Large intestine (tissue), 3 donors: ENCODE results near the gene PDE3A. TPM values are rescaled to one million over a fixed set of nuclear protein-coding genes. Genes with fewer than 3 reads are reported as not detected.

ENCODE experiments used
- DNase-seq, 2 donors: peaks; one replicate each; pipeline versions ENCODE4 v3.0.0 to v3.0.0-alpha.2; 2013
- H3K27ac ChIP-seq: one replicate; pipeline ENCODE4 v1.5.1; 2013; ENCODE audit warnings: low read length
- H3K27me3 ChIP-seq: 2 replicates; pipeline ENCODE4 v1.6.1; 2013; ENCODE audit warnings: low read length; ENCODE audit not compliant: control insufficient read depth, insufficient read depth
- H3K36me3 ChIP-seq: 2 replicates; pipeline ENCODE4 v1.6.1; 2013; ENCODE audit warnings: low read length; ENCODE audit not compliant: control insufficient read depth, insufficient read depth
- H3K4me1 ChIP-seq: one replicate; pipeline ENCODE4 v1.6.1; 2013; ENCODE audit warnings: low read length; ENCODE audit not compliant: control insufficient read depth, insufficient read depth
- H3K4me3 ChIP-seq: one replicate; pipeline ENCODE4 v1.5.1; 2013; ENCODE audit warnings: low read length
- H3K9me3 ChIP-seq: one replicate; pipeline ENCODE4 v1.6.1; 2013; ENCODE audit warnings: mild to moderate bottlenecking, low read depth, low read length, moderate library complexity; ENCODE audit not compliant: control insufficient read depth
- WGBS: methylation state at CpG from one replicate; pipeline ENCODE4 v1.1.5; 2013; ENCODE audit warnings: low lambda C conversion rate; ENCODE audit not compliant: insufficient coverage; 5-methylcytosine and 5-hydroxymethylcytosine counted together
- polyA plus RNA-seq: library from polyadenylated mRNA; unstranded; fragments of 120-200 nt; gene quantifications from one replicate; pipeline ENCODE4 v1.2.1, GENCODE V29; 2013

The PDE3A gene
- polyA plus RNA-seq, 1 donor, result 62.0 TPM

DNA sequence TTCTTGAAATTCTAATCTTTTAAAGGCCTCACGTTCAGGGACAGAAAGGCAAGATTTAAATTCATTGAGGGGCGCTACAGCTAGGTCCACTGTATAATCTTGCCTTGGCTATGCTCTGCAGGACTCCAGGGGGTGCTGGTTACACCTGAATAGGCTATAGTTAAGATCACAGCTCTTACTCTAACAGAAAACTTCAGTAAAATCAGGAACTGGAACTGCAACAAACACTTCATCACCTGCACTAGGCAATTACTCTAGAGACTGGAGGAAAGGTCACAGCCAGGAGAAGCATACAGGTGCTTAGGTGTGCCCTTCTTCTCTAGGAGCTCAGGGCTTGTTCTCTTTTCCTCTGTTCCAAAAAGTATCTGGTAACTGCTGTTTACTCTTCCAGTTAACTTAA is 347.7 kb downstream of the PDE3A start:
- DNase-seq, result peak in 1 of 2 donors; percentile 20
- WGBS, result no CpG with 5 or more reads among the region's 2 CpGs
- H3K9me3 ChIP-seq, result no peaks in the 10 kb centered on the region
- no peaks in the 10 kb centered on the region for H3K4me1 ChIP-seq
- no peaks in the 10 kb centered on the region for H3K27me3 ChIP-seq
- no peak overlapping the region for H3K27ac ChIP-seq
- H3K4me3 ChIP-seq, result no peak overlapping the region
- H3K36me3 ChIP-seq, result no peaks in the 10 kb centered on the region

DNA sequence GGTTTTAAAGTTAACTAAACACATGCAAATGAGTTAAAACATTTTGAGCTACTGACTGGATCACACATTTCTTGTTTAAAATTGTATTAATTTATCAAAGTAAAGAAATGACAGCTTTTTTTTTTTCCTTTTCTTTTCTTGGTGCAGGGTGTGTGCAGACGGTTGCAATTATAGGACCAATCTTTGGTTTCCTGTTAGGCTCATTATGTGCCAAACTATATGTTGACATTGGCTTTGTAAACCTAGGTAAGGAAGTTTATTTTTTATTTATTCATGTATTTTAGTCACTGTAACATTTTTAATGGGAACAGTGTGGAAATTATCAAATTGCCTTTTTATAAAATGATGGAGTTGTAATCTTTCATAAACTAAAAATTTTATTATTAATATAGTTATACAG is 348.6 kb downstream of the PDE3A start:
- no peaks in the 10 kb centered on the region for H3K27me3 ChIP-seq
- no peak overlapping the region for H3K4me3 ChIP-seq
- no peaks in the 10 kb centered on the region for H3K36me3 ChIP-seq
- H3K9me3 ChIP-seq, result no peaks in the 10 kb centered on the region
- no CpG with 5 or more reads among the region's 1 CpG for WGBS
- no peaks in the 10 kb centered on the region for H3K4me1 ChIP-seq
- no peak overlapping the region for H3K27ac ChIP-seq
- no peak for DNase-seq

DNA sequence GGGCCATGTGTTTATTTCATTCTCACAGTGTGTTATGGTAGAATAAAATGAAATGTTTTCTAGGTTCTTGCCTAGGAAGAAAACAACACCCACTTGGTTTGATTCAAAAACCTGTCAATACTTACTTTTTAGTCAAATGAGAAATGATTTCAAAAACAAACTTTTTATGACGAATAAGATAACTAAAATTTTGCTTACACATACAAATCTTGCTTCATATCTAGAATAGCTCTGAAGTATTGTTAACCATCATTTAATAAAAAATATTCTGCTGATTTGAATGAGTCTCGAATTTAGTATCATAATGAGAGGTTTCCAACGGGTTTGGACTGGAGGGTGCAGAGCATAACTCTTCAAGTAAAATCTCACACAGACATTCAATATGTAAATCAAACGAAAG is 350.0 kb downstream of the PDE3A start:
- 100% methylated on average over 1 of the region's 4 CpGs for WGBS

DNA sequence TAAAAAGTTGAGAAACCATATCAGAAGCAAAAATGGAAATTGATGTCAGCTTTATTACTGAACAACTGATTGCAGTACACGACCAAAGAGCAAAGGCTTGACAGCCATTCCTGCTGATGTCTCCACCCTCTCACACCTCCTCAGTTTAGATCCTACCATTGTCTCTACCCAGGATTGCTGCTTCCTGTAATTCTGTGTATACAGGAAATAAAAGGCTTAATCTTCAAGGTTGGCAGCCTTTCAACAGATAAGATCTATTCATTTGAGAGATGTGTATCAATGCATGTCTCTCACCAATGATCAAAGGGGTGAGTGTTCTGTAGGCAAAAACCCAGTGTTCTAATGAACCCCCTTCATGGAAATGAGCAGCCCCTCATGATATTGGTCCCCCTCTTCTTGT is 353.8 kb downstream of the PDE3A start:
- Histone ChIP-seq H3K27ac (no peak overlapping the region), H3K27me3 (no peaks in the 10 kb centered on the region), H3K36me3 (no peaks in the 10 kb centered on the region), H3K4me1 (no peaks in the 10 kb centered on the region), H3K9me3 (no peaks in the 10 kb centered on the region), H3K4me3 (no peak overlapping the region)
- WGBS, result no CpG with 5 or more reads among the region's 1 CpG
- no peak for DNase-seq

More for the DNA sequence above, 350.0 kb downstream of the PDE3A start:
- Histone ChIP-seq H3K27me3 (no peaks in the 10 kb centered on the region), H3K4me1 (no peaks in the 10 kb centered on the region), H3K9me3 (no peaks in the 10 kb centered on the region), H3K4me3 (no peak overlapping the region), H3K36me3 (no peaks in the 10 kb centered on the region), H3K27ac (no peak overlapping the region)
- no peak for DNase-seq

DNA sequence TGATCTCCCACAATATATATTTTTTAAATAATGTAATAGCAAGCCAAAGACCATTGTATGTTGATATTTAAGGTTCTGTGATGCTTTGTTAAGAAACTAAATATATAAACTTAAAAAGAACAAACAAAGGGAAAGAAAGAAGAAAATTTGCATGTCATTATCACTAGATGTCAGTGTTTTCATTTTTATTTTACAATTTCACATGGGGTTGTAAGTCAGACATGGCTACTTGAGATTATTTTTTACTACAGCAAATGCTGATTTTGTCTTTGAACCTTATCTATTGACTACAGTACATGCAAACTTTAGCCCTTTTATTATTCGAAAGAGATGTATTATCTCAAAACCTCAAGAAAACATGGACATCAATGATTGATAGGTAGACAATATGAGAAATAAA is 362.9 kb downstream of the PDE3A start:
- DNase-seq, result no peak
- H3K4me3 ChIP-seq, result no peak overlapping the region
- H3K27me3 ChIP-seq, result no peaks in the 10 kb centered on the region
- no peaks in the 10 kb centered on the region for H3K4me1 ChIP-seq
- H3K27ac ChIP-seq, result no peak overlapping the region
- no peaks in the 10 kb centered on the region for H3K36me3 ChIP-seq
- WGBS, result no CpG with 5 or more reads among the region's 1 CpG
- no peaks in the 10 kb centered on the region for H3K9me3 ChIP-seq
